SK-N-SH (cell line): Measurements from ENCODE around the gene SCD5. TPM values are rescaled to one million over a fixed set of nuclear protein-coding genes. Genes with fewer than 3 reads are reported as not detected.

Experiments
- CTCF ChIA-PET: fragments of 300-600, 350-600 bp; formaldehyde crosslinking; extraction: SDS; loops from one replicate; lab custom pipeline; 2021; lab: Yijun Ruan, JAX
- POLR2A ChIA-PET: fragments of 350-600 bp; sonication (Branson Sonifier 250); formaldehyde crosslinking; extraction: SDS; loops from one replicate; lab custom pipeline; 2020; ENCODE audit warnings: antibody characterized with exemption, inconsistent platforms; lab: Yijun Ruan, JAX
- DNase-seq: peaks from one replicate; pipeline ENCODE4 v3.0.0; 2012
- H2AFZ ChIP-seq: fragments of 200-600 bp; sonication (generic); 2 replicates; pipeline ENCODE4 v1.8.1; 2016; ENCODE audit warnings: antibody characterized with exemption, mild to moderate bottlenecking, low read depth
- H3F3A ChIP-seq: fragments of 200-600 bp; sonication (generic); replicated peaks from 2 replicates; pipeline ENCODE3; 2016; ENCODE audit warnings: antibody characterized with exemption, mild to moderate bottlenecking; ENCODE audit not compliant: insufficient read depth
- H3K27ac ChIP-seq, 2 experiments: fragments of 200-500 bp in 1 of 2; fragments of 200-600 bp in 1 of 2; sonication (Bioruptor generic) in 1 of 2; sonication (generic), shearing (Covaris generic) in 1 of 2; 2 replicates each; pipeline versions ENCODE4 v1.5.1 to v1.6.1; 2014 to 2016; ENCODE audit warnings: low read depth in 2 of 2, inconsistent platforms in 1 of 2, low read length in 1 of 2, mild to moderate bottlenecking in 1 of 2, mixed read lengths in 1 of 2
- H3K27me3 ChIP-seq: fragments of 200-600 bp; sonication (generic), shearing (Covaris generic); 2 replicates; pipeline ENCODE4 v1.6.1; 2016; ENCODE audit warnings: mixed run types; ENCODE audit not compliant: insufficient read depth
- H3K36me3 ChIP-seq, 2 experiments: fragments of 200-500 bp in 1 of 2; fragments of 200-600 bp in 1 of 2; sonication (Bioruptor generic) in 1 of 2; sonication (generic) in 1 of 2; replicated peaks in 1 of 2; 2 replicates each; pipeline versions ENCODE3 to v1.5.1; 2014 to 2016; ENCODE audit warnings: low read length in 1 of 2, mild to moderate bottlenecking in 1 of 2; ENCODE audit not compliant: insufficient read depth in 2 of 2, control insufficient read depth in 1 of 2
- H3K4me1 ChIP-seq, 2 experiments: fragments of 200-500 bp in 1 of 2; fragments of 200-600 bp in 1 of 2; sonication (Bioruptor generic) in 1 of 2; sonication (generic), shearing (Covaris generic) in 1 of 2; 2 replicates each; pipeline versions ENCODE4 v1.5.1 to v1.6.1; 2014 to 2016; ENCODE audit warnings: low read depth in 1 of 2, low read length in 1 of 2, mixed run types in 1 of 2; ENCODE audit not compliant: insufficient read depth in 2 of 2, control insufficient read depth in 1 of 2
- H3K4me2 ChIP-seq: fragments of 200-600 bp; sonication (generic), shearing (Covaris generic); 2 replicates; pipeline ENCODE4 v1.6.1; 2017; ENCODE audit warnings: mixed run types
- H3K4me3 ChIP-seq, 2 experiments: fragments of 200-500 bp in 1 of 2; fragments of 200-600 bp in 1 of 2; sonication (Bioruptor generic) in 1 of 2; sonication (generic), shearing (Covaris generic) in 1 of 2; 2 replicates each; pipeline versions ENCODE4 v1.5.1 to v1.8.1; 2014 to 2016; ENCODE audit warnings: low read depth in 2 of 2, inconsistent platforms in 1 of 2, low read length in 1 of 2, mild to moderate bottlenecking in 1 of 2, mixed read lengths in 1 of 2, moderate library complexity in 1 of 2
- H3K79me2 ChIP-seq: fragments of 200-600 bp; sonication (generic); 2 replicates; pipeline ENCODE4 v1.8.1; 2017; ENCODE audit warnings: mild to moderate bottlenecking; ENCODE audit not compliant: insufficient read depth
- H3K9ac ChIP-seq: fragments of 200-600 bp; sonication (generic); 2 replicates; pipeline ENCODE4 v1.6.1; 2017; ENCODE audit warnings: mixed run types
- H3K9me2 ChIP-seq: fragments of 200-600 bp; sonication (generic); 2 replicates; pipeline ENCODE4 v1.6.1; 2017; ENCODE audit warnings: mixed run types
- H3K9me3 ChIP-seq: fragments of 200-600 bp; sonication (generic); 2 replicates; pipeline ENCODE4 v1.6.1; 2017; ENCODE audit warnings: mixed run types, mild to moderate bottlenecking, moderate library complexity
- H4K20me1 ChIP-seq: fragments of 200-600 bp; sonication (generic); 2 replicates; pipeline ENCODE4 v1.6.1; 2017; ENCODE audit warnings: mild to moderate bottlenecking, mixed run types; ENCODE audit not compliant: insufficient read depth
- EP300 ChIP-seq, 2 experiments: IDR thresholded peaks; 2 replicates each; pipeline versions ENCODE4 v1.4.0 to v1.6.1; 2012; ENCODE audit warnings: borderline replicate concordance in 1 of 2, low read depth in 1 of 2, low read length in 1 of 2
- EZH2phosphoT487 ChIP-seq: fragments of 200-600 bp; sonication (generic); IDR thresholded peaks from 2 replicates; pipeline ENCODE4 v1.6.1; 2017; ENCODE audit warnings: low read depth, mixed run types, mild to moderate bottlenecking, antibody characterized with exemption, moderate library complexity, borderline replicate concordance
- FOSL2 ChIP-seq: IDR thresholded peaks from 2 replicates; pipeline ENCODE4 v1.4.0; 2012; ENCODE audit warnings: low read depth, mild to moderate bottlenecking, moderate library complexity, borderline replicate concordance
- FOXJ3 ChIP-seq: sonication (generic); formaldehyde crosslinking; IDR thresholded peaks from 2 replicates; pipeline ENCODE4 v1.5.1; 2020; ENCODE audit warnings: mild to moderate bottlenecking, missing genetic modification reagents
- GATA2 ChIP-seq: sonication (generic); formaldehyde crosslinking; IDR thresholded peaks from 2 replicates; pipeline ENCODE4 v1.5.0; 2020; ENCODE audit warnings: mild to moderate bottlenecking, missing genetic modification reagents
- MEF2A ChIP-seq: IDR thresholded peaks from 2 replicates; pipeline ENCODE4 v1.4.0; 2012; ENCODE audit warnings: low read depth, borderline replicate concordance
- POLR2AphosphoS5 ChIP-seq: IDR thresholded peaks from 2 replicates; pipeline ENCODE4 v1.6.1; 2012; ENCODE audit warnings: low read depth, low read length
- RFX5 ChIP-seq: IDR thresholded peaks from 2 replicates; pipeline ENCODE4 v1.6.1; 2012; ENCODE audit warnings: mild to moderate bottlenecking, improper control_type of control experiment, low read length
- SIN3A ChIP-seq: IDR thresholded peaks from 2 replicates; pipeline ENCODE4 v1.6.1; 2012; ENCODE audit warnings: low read depth, mild to moderate bottlenecking, low read length, moderate library complexity, borderline replicate concordance
- WGBS: methylation state at CpG from one replicate; pipeline ENCODE4 v1.1.6; 2017; ENCODE audit warnings: low lambda C conversion rate; 5-methylcytosine and 5-hydroxymethylcytosine counted together
- polyA plus RNA-seq, 3 experiments: library from polyadenylated mRNA; depleted of rRNA; stranded (reverse); fragments of >200 nt; gene quantifications; 2 replicates each; pipeline ENCODE4 v1.2.3, GENCODE V29; 2012
- TF ChIP-seq, protein P1 (sequence below): IDR thresholded peaks from 2 replicates; pipeline ENCODE4 v1.4.0; 2012; ENCODE audit warnings: low read depth
- TF ChIP-seq, protein P2 (sequence below): IDR thresholded peaks from 2 replicates; pipeline ENCODE4 v1.6.1; 2012; ENCODE audit warnings: mild to moderate bottlenecking, low read depth, low read length, moderate library complexity

Gene SCD5
- polyA plus RNA-seq, 1 of the 3 experiments (the other 2 are of a cell fraction) = 23.7 TPM

DNA sequence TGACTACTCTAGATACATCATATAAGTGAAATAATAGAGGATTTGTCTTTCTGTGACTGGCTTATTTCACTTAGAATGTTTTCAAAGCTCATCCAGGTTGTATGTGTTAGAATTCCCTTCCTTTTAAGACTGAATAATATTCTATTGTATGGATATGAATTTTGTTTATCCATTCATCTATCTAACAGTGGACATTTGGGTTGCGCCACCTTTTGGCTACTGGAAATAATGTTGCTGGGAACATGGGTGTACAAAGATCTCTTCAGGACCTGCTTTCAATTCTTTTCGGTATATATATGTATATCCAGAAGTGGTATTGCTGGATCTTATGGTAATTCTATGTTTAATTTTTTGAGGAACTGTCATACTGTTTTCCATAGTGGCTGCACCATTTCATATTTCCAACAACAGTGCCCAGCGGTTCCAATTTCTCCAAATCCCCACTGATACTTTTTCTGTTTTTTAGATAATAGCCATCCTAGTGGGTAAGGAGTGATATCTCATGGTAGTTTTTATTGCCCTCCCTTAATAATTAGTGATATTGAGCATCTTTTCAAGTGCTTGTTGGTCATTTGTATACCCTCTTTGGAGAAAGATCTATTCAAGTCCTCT lies 3.4 kb upstream of the SCD5 start (continued):
- TF ChIP-seq POLR2AphosphoS5 = no peak
- no peak for TF ChIP-seq RFX5
- peak; percentile 46 for TF ChIP-seq GATA2 (CRISPR knock-in tag)
- TF ChIP-seq MEF2A = no peak
- TF ChIP-seq EP300 (IDR thresholded peaks at IDR 0.05; ENCODE audit: borderline replicate concordance in 1 of 2, low read depth in 1 of 2, low read length in 1 of 2) = no peak
- TF ChIP-seq, protein P1, sequence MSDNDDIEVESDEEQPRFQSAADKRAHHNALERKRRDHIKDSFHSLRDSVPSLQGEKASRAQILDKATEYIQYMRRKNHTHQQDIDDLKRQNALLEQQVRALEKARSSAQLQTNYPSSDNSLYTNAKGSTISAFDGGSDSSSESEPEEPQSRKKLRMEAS = no peak
- TF ChIP-seq SIN3A = no peak

DNA sequence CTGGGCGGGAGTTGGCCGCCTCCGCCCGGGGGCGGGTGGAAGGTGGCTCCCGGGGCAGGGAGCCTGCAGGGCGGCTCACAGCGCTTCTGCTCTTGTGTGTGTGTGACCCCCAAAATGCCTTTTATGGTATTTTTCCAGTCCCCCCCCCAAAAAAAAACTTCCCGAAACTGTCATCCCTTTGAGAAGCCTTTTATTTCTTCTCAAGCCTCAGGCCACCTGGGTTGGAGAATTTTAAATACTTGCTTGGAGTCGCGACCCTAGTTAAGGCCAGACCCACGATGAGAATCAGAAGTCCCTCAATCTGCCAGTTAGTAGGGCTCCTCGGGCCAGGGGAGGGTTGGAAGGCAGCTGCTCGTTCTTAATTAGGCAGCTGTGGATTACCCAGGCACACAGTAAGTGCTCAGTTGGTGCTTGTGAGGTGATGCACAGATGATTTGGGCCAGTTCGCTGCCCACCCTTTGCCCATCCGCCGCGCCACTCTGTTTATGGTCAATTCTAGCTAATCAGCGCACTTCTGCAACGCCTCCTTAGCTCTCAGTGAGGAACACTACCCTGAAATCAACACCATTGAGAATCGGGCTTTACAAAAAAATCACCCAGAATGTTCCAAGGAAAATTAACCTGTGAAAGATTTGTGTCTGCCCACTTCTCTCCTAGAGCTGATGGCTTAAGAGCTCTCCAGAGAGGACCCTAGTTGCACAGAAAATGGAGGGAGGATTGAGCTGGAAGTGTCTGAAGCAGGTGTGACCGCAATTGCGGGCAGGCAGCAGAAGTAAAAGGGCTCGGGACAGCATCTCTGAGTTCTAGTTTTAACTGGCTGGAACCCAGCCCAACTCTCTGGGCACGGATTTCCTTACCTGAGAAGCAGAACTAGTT lies 648 bp upstream of the SCD5 start:
- DNase-seq = peak; percentile 44
- TF ChIP-seq FOSL2 = no peak
- no peak for TF ChIP-seq EZH2phosphoT487
- no peak for TF ChIP-seq FOXJ3 (CRISPR knock-in tag)
- no peak for TF ChIP-seq SIN3A
- TF ChIP-seq, protein P2, sequence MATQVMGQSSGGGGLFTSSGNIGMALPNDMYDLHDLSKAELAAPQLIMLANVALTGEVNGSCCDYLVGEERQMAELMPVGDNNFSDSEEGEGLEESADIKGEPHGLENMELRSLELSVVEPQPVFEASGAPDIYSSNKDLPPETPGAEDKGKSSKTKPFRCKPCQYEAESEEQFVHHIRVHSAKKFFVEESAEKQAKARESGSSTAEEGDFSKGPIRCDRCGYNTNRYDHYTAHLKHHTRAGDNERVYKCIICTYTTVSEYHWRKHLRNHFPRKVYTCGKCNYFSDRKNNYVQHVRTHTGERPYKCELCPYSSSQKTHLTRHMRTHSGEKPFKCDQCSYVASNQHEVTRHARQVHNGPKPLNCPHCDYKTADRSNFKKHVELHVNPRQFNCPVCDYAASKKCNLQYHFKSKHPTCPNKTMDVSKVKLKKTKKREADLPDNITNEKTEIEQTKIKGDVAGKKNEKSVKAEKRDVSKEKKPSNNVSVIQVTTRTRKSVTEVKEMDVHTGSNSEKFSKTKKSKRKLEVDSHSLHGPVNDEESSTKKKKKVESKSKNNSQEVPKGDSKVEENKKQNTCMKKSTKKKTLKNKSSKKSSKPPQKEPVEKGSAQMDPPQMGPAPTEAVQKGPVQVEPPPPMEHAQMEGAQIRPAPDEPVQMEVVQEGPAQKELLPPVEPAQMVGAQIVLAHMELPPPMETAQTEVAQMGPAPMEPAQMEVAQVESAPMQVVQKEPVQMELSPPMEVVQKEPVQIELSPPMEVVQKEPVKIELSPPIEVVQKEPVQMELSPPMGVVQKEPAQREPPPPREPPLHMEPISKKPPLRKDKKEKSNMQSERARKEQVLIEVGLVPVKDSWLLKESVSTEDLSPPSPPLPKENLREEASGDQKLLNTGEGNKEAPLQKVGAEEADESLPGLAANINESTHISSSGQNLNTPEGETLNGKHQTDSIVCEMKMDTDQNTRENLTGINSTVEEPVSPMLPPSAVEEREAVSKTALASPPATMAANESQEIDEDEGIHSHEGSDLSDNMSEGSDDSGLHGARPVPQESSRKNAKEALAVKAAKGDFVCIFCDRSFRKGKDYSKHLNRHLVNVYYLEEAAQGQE = no peak
- TF ChIP-seq, all 33 proteins: peak for 0
- 49% methylated on average over 24 of the region's 25 CpGs for WGBS

More for the DNA sequence above, 648 bp upstream of the SCD5 start:
- peaks cover 16% of the 10 kb centered on the region for H3F3A ChIP-seq
- no peaks in the 10 kb centered on the region for H3K9me3 ChIP-seq
- H3K4me1 ChIP-seq = peaks cover 11% of the 10 kb centered on the region in 2 experiments; a peak in 1 of 4 replicates
- peak overlapping the region; percentile 90 for H2AFZ ChIP-seq
- ChIA-PET POLR2A (interaction anchor here (0.6 to 3.5 kb wide), 3 partner anchors 14 to 274 kb away, joined by 3 to 15 read pairs (median 3); no protein-coding TSS in a partner anchor), CTCF (interaction anchor here (0.7 to 9.1 kb wide), 15 partner anchors 10 to 380 kb away, joined by 3 to 89 read pairs (median 3); no protein-coding TSS in a partner anchor)
- H3K9me2 ChIP-seq = no peaks in the 10 kb centered on the region
- peak overlapping the region; percentile 78; the same call in 1 of the 2 replicates for H3K9ac ChIP-seq
- H3K4me3 ChIP-seq = peak overlapping the region; percentile 80 to 82
- H3K79me2 ChIP-seq = peaks cover 39% of the 10 kb centered on the region
- H3K27ac ChIP-seq = peak overlapping the region in 1 of 2 experiments; percentile 41; a peak in 2 of 4 replicates
- H4K20me1 ChIP-seq = peaks cover 10% of the 10 kb centered on the region
- peak overlapping the region; percentile 96 for H3K4me2 ChIP-seq
- H3K27me3 ChIP-seq = no peaks in the 10 kb centered on the region
- peaks cover 0 to 4% of the 10 kb centered on the region in 2 experiments for H3K36me3 ChIP-seq
